IPS-18c (cell line): ENCODE results near the gene EIF1.
"Not testable (repeated sequence)": the region's sequence is repeated elsewhere in the genome, so short reads cannot be mapped to it uniquely, and the experiment has no call there.

Source experiments
- H3K4me3 ChIP-seq: 2 replicates; pipeline ENCODE4 v1.7.0; 2013; ENCODE audit warnings: low read depth, mild to moderate bottlenecking, low read length, moderate library complexity; ENCODE audit not compliant: insufficient read depth
- H3K9me3 ChIP-seq: one replicate; pipeline ENCODE4 v1.6.1; 2013; ENCODE audit warnings: mild to moderate bottlenecking, low read length, moderate library complexity; ENCODE audit not compliant: control insufficient read depth, insufficient read depth

Gene EIF1

GRCh38 chr17:41687828-41688640 is 651 bp upstream of the EIF1 start:
- Histone ChIP-seq H3K4me3 (peak overlapping the region; percentile 100), H3K9me3 (peaks cover 3% of the 10 kb centered on the region)

DNA sequence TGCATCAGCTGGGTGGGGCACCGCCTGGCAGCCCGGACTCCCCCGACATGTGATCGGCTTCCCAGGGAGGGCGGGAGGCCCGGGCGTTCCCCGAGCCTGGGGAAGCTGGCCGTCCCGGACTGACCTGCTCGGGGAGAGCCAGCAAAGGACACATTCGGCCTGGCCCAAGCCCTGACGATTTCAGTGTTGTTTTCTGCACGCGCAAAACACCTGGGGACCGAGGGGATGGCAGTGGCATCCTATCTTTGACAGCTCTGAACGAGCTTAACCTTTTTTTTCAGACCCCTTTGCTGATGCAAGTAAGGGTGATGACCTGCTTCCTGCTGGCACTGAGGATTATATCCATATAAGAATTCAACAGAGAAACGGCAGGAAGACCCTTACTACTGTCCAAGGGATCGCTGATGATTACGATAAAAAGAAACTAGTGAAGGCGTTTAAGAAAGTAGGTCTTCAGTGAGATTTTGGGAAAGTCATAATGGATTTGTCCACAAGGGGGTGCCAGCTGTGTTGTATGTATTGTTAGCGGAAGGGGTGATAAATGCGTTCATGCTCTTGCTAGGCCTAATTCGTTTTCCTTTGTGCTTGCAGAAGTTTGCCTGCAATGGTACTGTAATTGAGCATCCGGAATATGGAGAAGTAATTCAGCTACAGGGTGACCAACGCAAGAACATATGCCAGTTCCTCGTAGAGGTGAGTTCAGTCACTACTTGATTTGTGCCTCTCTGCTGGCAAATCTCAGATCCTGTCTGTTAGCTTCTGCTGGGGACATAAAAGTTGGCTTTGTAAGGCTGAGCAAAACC is 1.0 kb downstream of the EIF1 start:
- H3K9me3 ChIP-seq: peaks cover 3% of the 10 kb centered on the region
- peak overlapping the region; percentile 86 for H3K4me3 ChIP-seq

DNA sequence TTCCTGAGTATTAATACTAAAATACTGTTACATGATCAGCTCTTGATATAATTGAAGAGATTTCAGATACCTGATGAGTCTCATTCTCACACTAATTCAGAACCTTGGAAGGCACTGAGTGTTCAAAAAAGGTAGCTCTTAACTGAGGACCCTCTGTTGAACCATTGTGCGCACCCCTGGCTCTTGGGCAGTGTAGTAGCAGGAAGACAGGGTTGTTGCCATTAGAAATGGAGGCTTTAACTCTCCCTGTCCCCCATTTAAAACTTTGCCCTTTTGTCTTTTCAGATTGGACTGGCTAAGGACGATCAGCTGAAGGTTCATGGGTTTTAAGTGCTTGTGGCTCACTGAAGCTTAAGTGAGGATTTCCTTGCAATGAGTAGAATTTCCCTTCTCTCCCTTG is 1.8 kb downstream of the EIF1 start:
- peaks cover 2% of the 10 kb centered on the region for H3K9me3 ChIP-seq
- H3K4me3 ChIP-seq: no peak overlapping the region; the same call in 1 of the 2 replicates

DNA sequence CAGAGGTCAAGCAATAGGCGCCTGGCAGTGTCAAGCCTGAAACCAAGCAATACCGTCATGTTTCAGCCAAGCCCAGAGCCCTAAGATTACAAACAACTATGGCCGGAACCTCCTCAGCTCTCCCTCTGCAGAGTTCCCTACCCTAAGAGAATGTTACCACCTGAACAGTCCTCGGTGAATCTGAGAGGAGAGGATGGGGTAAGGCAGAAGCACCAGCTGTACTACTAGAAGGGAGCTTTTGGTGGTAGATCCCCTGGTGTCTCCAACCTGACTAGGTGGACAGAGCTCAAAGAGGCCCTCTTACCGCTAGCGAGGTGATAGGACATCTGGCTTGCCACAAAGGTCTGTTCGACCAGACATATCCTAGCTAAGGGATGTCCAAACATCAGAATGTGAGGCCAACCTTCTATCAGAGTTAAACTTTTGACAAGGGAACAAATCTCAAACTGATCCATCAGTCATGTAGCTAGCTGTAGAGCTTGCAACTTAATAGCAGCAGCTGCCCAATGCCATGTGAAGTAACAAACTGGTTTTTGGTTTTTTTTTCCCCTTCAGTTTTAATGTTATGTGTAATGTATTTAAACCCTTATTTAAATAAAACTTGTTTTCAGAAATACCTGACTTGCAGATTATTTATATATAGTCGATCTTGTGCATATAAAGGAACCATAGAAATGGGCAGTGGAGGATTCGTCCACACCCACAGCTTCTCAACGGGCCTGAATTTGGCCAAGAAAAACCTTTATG is 2.5 kb downstream of the EIF1 start:
- Histone ChIP-seq H3K4me3 (no peak overlapping the region), H3K9me3 (no peaks in the 10 kb centered on the region)

- no peak overlapping the region for H3K4me3 ChIP-seq
These were observed 4.2 kb downstream of the EIF1 start for GRCh38 chr17:41692722-41693521.

GRCh38 chr17:41695134-41695661 is 6.5 kb downstream of the EIF1 start:
- H3K9me3 ChIP-seq: no peaks in the 10 kb centered on the region
- no peak overlapping the region for H3K4me3 ChIP-seq

More at GRCh38 chr17:41692722-41693521, 4.2 kb downstream of the EIF1 start:
- H3K9me3 ChIP-seq: no peaks in the 10 kb centered on the region

DNA sequence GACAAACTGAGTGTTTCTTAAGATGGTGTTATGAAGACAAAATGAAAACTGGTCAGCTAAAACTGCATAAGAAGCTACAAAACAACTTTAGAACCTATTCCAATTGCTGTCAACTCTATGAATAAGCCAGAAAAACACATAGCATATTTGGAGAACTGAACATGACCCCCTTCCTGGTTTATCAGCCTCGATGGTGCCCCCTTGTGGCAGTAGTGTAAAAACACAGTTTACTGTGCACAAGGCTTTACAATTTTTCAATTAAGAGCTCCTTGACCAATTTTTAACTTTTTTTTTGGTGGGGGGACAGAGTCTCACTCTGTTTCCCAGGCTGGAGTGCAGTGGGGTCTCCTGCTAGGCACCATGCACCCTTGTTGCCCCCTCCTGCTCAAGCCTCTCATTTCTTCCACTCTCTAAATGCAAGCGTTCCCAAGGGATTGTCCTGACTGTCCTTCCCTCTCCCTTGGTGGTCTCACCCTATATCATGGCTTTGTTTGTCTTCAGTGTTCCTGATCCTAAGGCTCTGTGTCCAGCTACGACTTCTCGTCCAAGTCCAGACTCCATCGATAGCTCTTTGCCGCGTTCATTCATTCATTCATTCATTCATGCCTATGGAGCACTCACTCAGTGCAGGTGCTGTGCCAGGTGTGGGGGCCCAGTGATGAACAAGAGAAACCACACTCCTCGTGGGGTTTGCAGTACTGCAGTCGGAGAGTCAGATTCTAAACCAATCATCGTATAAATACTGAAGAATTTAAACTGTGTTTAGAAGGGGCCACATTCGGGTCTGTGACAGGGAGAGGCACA is 7.5 kb downstream of the EIF1 start:
- H3K4me3 ChIP-seq: no peak overlapping the region
- no peaks in the 10 kb centered on the region for H3K9me3 ChIP-seq

GRCh38 chr17:41697122-41697962 is 8.7 kb downstream of the EIF1 start:
- H3K4me3 ChIP-seq: no peak overlapping the region
- H3K9me3 ChIP-seq: no peaks in the 10 kb centered on the region

DNA sequence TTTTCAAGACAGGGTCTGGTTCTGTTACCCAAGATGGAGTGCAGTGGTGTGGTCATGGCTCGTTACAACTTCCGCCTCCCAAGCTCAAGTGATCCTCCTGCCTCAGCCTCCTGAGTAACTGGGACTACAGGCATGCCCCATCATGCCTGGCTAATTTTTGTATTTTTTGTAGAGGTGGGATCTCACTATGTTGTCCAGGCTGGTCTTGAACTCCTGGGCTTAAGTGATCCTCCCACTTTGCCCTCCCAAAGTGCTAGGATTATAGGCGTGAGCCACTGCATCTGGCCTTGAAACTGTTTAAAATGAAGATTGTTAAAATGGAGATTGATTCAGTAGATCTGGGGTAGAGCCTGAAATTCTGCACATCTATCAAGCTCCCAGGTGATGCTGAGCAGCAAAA is 12.2 kb downstream of the EIF1 start:
- H3K4me3 ChIP-seq, H3K9me3 ChIP-seq: not testable (repeated sequence)

DNA sequence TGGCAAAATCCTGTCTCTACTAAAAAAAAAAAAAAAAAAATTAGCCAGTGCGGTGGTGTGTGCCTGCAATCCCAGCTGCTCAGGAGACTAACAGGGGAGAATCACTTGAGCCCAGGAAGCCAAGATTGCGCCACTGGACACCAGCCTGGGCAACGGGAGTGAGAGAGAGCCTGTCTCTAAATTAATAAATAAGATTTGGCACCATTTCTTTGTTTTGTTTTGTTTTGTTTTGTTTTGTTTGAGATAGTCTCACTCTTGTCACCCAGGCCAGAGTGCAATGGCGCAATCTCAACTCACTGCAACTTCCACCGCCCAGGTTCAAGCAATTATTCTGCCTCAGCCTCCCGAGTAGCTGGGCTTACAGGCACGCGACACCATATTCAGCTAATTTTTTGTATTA is 14.0 kb downstream of the EIF1 start:
- Histone ChIP-seq H3K9me3 (no peaks in the 10 kb centered on the region), H3K4me3 (no peak overlapping the region)

- no peak overlapping the region for H3K4me3 ChIP-seq
- no peaks in the 10 kb centered on the region for H3K9me3 ChIP-seq
These were observed 16.7 kb downstream of the EIF1 start for GRCh38 chr17:41705271-41705991.

DNA sequence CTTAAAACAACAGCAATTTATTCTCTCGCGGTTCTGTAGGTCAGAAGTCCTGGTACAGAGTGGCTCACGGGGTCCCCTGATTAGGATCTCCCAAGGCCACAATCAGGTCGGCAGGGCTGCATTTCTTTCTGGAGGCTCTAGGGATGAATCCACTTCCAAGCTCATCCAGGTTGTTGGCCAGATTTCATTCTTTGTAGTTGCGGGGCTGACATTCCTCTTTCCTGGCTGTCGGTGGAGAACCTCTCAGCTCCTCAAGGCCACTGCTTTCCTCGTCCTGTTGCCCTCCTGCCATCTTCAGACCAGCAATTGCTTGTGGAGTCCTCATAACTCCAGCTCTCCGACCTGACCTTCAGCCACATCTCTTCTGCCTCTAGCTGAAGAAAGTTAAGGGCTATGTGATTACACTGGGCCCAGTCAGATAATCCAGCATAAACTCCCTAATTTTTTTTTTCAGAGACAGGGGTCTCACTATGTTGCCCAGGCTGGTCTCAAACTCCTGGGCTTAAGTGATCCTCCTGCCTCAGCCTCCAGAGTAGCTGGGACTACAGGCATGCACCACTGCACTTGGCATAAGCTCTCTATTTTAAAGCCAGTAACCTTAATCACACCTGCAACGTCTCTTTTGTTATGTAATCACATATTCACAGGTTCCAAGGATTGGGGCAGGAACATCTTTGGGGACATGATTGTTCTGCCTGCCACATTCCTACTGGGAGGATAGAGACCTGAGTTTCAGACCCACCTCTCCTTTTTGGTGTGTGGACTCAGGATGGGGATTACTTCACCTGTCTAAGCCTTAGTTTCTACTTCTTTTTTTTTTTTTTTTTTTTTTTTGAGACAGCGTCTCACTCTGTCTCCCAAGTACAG is 19.4 kb downstream of the EIF1 start:
- Histone ChIP-seq H3K9me3 (no peaks in the 10 kb centered on the region), H3K4me3 (no peak overlapping the region)

DNA sequence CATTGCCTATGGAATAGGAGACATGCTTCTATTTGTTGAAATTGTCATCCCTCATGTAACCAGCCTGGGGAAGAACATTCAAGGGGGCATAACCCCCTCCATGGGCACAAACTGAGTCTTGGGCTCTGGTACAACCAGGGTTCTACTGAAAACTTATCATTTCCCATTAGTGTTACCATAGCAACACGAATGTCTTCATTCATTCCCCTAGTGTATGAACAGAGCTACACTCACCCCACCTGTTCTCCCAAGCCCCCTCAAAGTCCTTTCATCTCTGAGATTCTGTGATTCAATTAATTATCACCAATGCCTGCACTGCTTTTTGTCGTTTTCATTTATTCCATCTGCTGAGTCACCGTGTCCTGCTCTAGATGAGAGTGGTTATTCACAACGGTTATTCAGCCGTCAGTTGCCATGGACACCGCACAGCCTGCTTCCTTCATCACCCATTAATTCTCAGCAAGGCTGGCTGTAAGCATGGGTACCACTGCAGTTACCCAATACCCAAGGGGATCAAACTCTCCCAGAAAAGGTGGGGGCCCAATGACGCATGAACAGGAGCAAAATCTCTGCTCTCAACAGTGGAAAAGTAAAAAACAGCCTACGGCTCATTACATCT is 21.9 kb downstream of the EIF1 start:
- Histone ChIP-seq H3K9me3 (no peaks in the 10 kb centered on the region), H3K4me3 (no peak overlapping the region)
